ENCODE data around the gene BTRC.

The BTRC gene

DNA sequence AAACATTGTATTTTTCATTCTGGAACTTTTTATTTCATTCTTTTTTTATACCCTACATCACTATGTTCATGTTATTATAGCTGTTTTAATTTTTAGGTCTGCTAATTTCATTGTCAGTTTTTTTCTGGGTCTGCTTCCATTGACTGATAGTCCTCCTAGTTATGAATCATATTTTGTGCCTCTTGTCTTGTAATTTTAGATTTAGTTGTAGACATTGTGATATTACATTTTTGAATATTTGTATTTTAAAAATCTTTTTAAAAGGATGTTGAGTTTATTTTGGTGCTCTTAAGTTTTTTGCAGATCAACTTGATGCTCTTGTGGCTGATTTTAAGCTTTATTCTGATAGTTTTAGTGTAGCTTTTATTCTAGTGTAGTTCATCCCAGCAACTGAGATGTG, 57.6 kb downstream of the BTRC start:
- TF ChIP-seq, protein P1, sequence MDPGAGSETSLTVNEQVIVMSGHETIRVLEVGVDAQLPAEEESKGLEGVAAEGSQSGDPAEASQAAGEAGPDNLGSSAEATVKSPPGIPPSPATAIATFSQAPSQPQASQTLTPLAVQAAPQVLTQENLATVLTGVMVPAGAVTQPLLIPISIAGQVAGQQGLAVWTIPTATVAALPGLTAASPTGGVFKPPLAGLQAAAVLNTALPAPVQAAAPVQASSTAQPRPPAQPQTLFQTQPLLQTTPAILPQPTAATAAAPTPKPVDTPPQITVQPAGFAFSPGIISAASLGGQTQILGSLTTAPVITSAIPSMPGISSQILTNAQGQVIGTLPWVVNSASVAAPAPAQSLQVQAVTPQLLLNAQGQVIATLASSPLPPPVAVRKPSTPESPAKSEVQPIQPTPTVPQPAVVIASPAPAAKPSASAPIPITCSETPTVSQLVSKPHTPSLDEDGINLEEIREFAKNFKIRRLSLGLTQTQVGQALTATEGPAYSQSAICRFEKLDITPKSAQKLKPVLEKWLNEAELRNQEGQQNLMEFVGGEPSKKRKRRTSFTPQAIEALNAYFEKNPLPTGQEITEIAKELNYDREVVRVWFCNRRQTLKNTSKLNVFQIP (CRISPR knock-in tag; IDR thresholded peaks at IDR 0.05; ENCODE audit: borderline replicate concordance, low read depth) = no peak
- no peak for TF ChIP-seq PPARA (CRISPR knock-in tag; IDR thresholded peaks at IDR 0.05; ENCODE audit: borderline replicate concordance)
- TF ChIP-seq SNAI2 (CRISPR knock-in tag; IDR thresholded peaks at IDR 0.05) = no peak
- no peak for TF ChIP-seq TOX (CRISPR knock-in tag; IDR thresholded peaks at IDR 0.05; ENCODE audit: borderline replicate concordance)
- TF ChIP-seq, protein P2, sequence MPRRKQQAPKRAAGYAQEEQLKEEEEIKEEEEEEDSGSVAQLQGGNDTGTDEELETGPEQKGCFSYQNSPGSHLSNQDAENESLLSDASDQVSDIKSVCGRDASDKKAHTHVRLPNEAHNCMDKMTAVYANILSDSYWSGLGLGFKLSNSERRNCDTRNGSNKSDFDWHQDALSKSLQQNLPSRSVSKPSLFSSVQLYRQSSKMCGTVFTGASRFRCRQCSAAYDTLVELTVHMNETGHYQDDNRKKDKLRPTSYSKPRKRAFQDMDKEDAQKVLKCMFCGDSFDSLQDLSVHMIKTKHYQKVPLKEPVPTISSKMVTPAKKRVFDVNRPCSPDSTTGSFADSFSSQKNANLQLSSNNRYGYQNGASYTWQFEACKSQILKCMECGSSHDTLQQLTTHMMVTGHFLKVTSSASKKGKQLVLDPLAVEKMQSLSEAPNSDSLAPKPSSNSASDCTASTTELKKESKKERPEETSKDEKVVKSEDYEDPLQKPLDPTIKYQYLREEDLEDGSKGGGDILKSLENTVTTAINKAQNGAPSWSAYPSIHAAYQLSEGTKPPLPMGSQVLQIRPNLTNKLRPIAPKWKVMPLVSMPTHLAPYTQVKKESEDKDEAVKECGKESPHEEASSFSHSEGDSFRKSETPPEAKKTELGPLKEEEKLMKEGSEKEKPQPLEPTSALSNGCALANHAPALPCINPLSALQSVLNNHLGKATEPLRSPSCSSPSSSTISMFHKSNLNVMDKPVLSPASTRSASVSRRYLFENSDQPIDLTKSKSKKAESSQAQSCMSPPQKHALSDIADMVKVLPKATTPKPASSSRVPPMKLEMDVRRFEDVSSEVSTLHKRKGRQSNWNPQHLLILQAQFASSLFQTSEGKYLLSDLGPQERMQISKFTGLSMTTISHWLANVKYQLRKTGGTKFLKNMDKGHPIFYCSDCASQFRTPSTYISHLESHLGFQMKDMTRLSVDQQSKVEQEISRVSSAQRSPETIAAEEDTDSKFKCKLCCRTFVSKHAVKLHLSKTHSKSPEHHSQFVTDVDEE (CRISPR knock-in tag; IDR thresholded peaks at IDR 0.05) = no peak
- TF ChIP-seq ZNF70 (CRISPR knock-in tag; IDR thresholded peaks at IDR 0.05) = no peak
- TF ChIP-seq, protein P3, sequence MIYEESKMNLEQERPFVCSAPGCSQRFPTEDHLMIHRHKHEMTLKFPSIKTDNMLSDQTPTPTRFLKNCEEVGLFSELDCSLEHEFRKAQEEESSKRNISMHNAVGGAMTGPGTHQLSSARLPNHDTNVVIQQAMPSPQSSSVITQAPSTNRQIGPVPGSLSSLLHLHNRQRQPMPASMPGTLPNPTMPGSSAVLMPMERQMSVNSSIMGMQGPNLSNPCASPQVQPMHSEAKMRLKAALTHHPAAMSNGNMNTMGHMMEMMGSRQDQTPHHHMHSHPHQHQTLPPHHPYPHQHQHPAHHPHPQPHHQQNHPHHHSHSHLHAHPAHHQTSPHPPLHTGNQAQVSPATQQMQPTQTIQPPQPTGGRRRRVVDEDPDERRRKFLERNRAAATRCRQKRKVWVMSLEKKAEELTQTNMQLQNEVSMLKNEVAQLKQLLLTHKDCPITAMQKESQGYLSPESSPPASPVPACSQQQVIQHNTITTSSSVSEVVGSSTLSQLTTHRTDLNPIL (CRISPR knock-in tag; IDR thresholded peaks at IDR 0.05; ENCODE audit: low read depth) = no peak
- no peak for TF ChIP-seq OSR1 (CRISPR knock-in tag; IDR thresholded peaks at IDR 0.05)
- no peak for TF ChIP-seq ZFP30 (CRISPR knock-in tag; IDR thresholded peaks at IDR 0.05)
- TF ChIP-seq ZNF8 (CRISPR knock-in tag; IDR thresholded peaks at IDR 0.05) = no peak
- no peak for TF ChIP-seq ZFP3 (CRISPR knock-in tag; IDR thresholded peaks at IDR 0.05)
- TF ChIP-seq ISL1 (CRISPR knock-in tag; IDR thresholded peaks at IDR 0.05) = no peak
- TF ChIP-seq RARB (CRISPR knock-in tag; IDR thresholded peaks at IDR 0.05) = no peak
- TF ChIP-seq, protein P4, sequence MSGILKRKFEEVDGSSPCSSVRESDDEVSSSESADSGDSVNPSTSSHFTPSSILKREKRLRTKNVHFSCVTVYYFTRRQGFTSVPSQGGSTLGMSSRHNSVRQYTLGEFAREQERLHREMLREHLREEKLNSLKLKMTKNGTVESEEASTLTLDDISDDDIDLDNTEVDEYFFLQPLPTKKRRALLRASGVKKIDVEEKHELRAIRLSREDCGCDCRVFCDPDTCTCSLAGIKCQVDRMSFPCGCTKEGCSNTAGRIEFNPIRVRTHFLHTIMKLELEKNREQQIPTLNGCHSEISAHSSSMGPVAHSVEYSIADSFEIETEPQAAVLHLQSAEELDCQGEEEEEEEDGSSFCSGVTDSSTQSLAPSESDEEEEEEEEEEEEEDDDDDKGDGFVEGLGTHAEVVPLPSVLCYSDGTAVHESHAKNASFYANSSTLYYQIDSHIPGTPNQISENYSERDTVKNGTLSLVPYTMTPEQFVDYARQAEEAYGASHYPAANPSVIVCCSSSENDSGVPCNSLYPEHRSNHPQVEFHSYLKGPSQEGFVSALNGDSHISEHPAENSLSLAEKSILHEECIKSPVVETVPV (CRISPR knock-in tag; IDR thresholded peaks at IDR 0.05) = no peak
- no peak for TF ChIP-seq ESRRG (CRISPR knock-in tag; IDR thresholded peaks at IDR 0.05)
- no peak for TF ChIP-seq BACH2 (CRISPR knock-in tag; IDR thresholded peaks at IDR 0.05; ENCODE audit: borderline replicate concordance)
- TF ChIP-seq ZC3H10 (CRISPR knock-in tag; IDR thresholded peaks at IDR 0.05) = no peak
- TF ChIP-seq, protein P5, sequence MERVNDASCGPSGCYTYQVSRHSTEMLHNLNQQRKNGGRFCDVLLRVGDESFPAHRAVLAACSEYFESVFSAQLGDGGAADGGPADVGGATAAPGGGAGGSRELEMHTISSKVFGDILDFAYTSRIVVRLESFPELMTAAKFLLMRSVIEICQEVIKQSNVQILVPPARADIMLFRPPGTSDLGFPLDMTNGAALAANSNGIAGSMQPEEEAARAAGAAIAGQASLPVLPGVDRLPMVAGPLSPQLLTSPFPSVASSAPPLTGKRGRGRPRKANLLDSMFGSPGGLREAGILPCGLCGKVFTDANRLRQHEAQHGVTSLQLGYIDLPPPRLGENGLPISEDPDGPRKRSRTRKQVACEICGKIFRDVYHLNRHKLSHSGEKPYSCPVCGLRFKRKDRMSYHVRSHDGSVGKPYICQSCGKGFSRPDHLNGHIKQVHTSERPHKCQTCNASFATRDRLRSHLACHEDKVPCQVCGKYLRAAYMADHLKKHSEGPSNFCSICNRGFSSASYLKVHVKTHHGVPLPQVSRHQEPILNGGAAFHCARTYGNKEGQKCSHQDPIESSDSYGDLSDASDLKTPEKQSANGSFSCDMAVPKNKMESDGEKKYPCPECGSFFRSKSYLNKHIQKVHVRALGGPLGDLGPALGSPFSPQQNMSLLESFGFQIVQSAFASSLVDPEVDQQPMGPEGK (CRISPR knock-in tag; IDR thresholded peaks at IDR 0.05; ENCODE audit: borderline replicate concordance) = no peak
- TF ChIP-seq ARNTL (CRISPR knock-in tag; IDR thresholded peaks at IDR 0.05; ENCODE audit: borderline replicate concordance, low read depth) = no peak
- no peak for TF ChIP-seq GLIS3 (CRISPR knock-in tag; IDR thresholded peaks at IDR 0.05)
- ATAC-seq = no peak

DNA sequence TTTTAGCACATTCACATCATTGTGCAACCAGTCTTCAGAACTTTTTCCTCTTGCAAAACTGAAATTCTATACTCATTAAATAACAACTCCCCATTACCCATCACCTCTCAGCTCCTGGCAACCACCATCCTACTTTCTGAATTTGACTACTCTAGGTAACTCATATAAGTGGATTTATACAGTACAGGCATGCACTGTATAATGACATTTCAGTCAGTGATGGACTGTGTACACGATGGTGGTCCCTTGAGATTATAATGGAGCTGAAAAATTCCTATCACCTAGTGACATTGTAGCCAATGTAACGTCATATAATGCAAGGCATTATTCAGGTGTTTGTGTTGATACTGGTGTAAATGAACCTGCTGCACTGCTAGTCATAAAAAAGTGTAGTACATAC, 60.1 kb downstream of the BTRC start:
- no peak for TF ChIP-seq ZNF8 (CRISPR knock-in tag; IDR thresholded peaks at IDR 0.05)
- TF ChIP-seq GLIS3 (CRISPR knock-in tag; IDR thresholded peaks at IDR 0.05) = no peak
- no peak for TF ChIP-seq PPARA (CRISPR knock-in tag; IDR thresholded peaks at IDR 0.05; ENCODE audit: borderline replicate concordance)
- no peak for TF ChIP-seq ZC3H10 (CRISPR knock-in tag; IDR thresholded peaks at IDR 0.05)
- no peak for TF ChIP-seq CSDC2 (CRISPR knock-in tag; IDR thresholded peaks at IDR 0.05)
- no peak for TF ChIP-seq TCF4 (CRISPR knock-in tag; IDR thresholded peaks at IDR 0.05; ENCODE audit: borderline replicate concordance)
- no peak for TF ChIP-seq SNAI2 (CRISPR knock-in tag; IDR thresholded peaks at IDR 0.05)
- TF ChIP-seq OSR1 (CRISPR knock-in tag; IDR thresholded peaks at IDR 0.05) = no peak
- no peak for TF ChIP-seq ZNF70 (CRISPR knock-in tag; IDR thresholded peaks at IDR 0.05)
- no peak for TF ChIP-seq ARNTL (CRISPR knock-in tag; IDR thresholded peaks at IDR 0.05; ENCODE audit: borderline replicate concordance, low read depth)
- no peak for TF ChIP-seq ZFP3 (CRISPR knock-in tag; IDR thresholded peaks at IDR 0.05)
- TF ChIP-seq, protein P1 (CRISPR knock-in tag; IDR thresholded peaks at IDR 0.05; ENCODE audit: borderline replicate concordance, low read depth) = no peak
- TF ChIP-seq BACH2 (CRISPR knock-in tag; IDR thresholded peaks at IDR 0.05; ENCODE audit: borderline replicate concordance) = no peak
- no peak for TF ChIP-seq ISL1 (CRISPR knock-in tag; IDR thresholded peaks at IDR 0.05)
- ATAC-seq = no peak
